Activated CD8-positive, alpha-beta memory T cell treated with anti-CD3 and anti-CD28 coated beads, Interleukin-2, amount 50 U/mL, for 24 hours (primary cell): ENCODE results near the gene COA6.
"Not testable (repeated sequence)": the region's sequence is repeated elsewhere in the genome, so short reads cannot be mapped to it uniquely, and the experiment has no call there.

ENCODE experiments used
- DNase-seq: peaks from one replicate; pipeline ENCODE4 v3.0.0-alpha.2; 2020; ENCODE audit errors: extremely low read depth

The COA6 gene

GRCh38 chr1:234369784-234370183 lies 3.5 kb upstream of the COA6 start:
- no peak for DNase-seq

GRCh38 chr1:234371414-234371813 lies 1.8 kb upstream of the COA6 start:
- no peak for DNase-seq

GRCh38 chr1:234372011-234372757 lies 1.1 kb upstream of the COA6 start:
- DNase-seq: no peak

GRCh38 chr1:234373959-234374254 lies 651 bp downstream of the COA6 start:
- no peak for DNase-seq

- DNase-seq: no peak
Observed at GRCh38 chr1:234375672-234376071, 2.4 kb downstream of the COA6 start.

GRCh38 chr1:234379591-234380109 lies 6.4 kb downstream of the COA6 start:
- not testable (repeated sequence) for DNase-seq

- no peak for DNase-seq
Observed at GRCh38 chr1:234381699-234382555, 8.7 kb downstream of the COA6 start.

- DNase-seq: no peak
Observed at GRCh38 chr1:234386122-234386521, 12.9 kb downstream of the COA6 start.

GRCh38 chr1:234388094-234388493 lies 14.8 kb downstream of the COA6 start:
- no peak for DNase-seq

GRCh38 chr1:234393190-234393589 lies 19.9 kb downstream of the COA6 start:
- no peak for DNase-seq

- no peak for DNase-seq
Observed at GRCh38 chr1:234395297-234395696, 22.0 kb downstream of the COA6 start.

- DNase-seq: no peak
Observed at GRCh38 chr1:234396092-234396491, 22.8 kb downstream of the COA6 start.

GRCh38 chr1:234396871-234397270 lies 23.6 kb downstream of the COA6 start:
- no peak for DNase-seq

GRCh38 chr1:234397732-234398131 lies 24.5 kb downstream of the COA6 start:
- DNase-seq: no peak

- no peak for DNase-seq
Observed at GRCh38 chr1:234398849-234399381, 25.7 kb downstream of the COA6 start.

GRCh38 chr1:234399515-234399914 lies 26.3 kb downstream of the COA6 start:
- not testable (repeated sequence) for DNase-seq

- DNase-seq: no peak
Observed at GRCh38 chr1:234400773-234401172, 27.5 kb downstream of the COA6 start.

- no peak for DNase-seq
Observed at GRCh38 chr1:234401658-234402057, 28.4 kb downstream of the COA6 start.

- DNase-seq: no peak
Observed at GRCh38 chr1:234402939-234403338, 29.7 kb downstream of the COA6 start.

- DNase-seq: no peak
Observed at GRCh38 chr1:234405676-234406075, 32.4 kb downstream of the COA6 start.

- no peak for DNase-seq
Observed at GRCh38 chr1:234406871-234407270, 33.6 kb downstream of the COA6 start.

GRCh38 chr1:234408757-234409156 lies 35.5 kb downstream of the COA6 start:
- peak; percentile 4 for DNase-seq

GRCh38 chr1:234409328-234409727 lies 36.1 kb downstream of the COA6 start:
- DNase-seq: no peak
